Measurements from ENCODE around the gene WDR44.
"Not testable (repeated sequence)": the region's sequence is repeated elsewhere in the genome, so short reads cannot be mapped to it uniquely, and the experiment has no call there.

The WDR44 gene

DNA sequence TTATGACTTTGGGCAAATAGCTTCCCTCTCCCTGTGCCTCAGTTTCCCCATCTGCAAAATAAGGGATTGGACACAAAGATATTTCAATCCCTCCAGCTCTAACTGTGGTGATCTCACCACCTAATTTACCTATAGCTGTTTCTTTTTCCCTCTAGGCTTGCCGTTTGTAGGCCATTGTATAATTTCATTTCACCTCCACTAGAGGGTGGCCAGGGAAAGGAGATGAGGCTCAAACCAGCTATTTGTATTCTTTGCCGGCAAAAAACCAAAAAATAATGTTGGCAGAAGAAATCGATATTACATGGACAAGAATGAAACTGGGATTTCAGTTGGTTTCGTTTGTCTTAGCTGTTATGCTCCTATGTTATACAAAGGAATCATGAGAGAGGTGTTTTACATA is 113.6 kb downstream of the WDR44 start:
- peak; percentile 15 for DNase-seq (ENCODE audit: low read depth, low spot score)
- H3K4me3 ChIP-seq (ENCODE audit: low read length), result no peak overlapping the region

DNA sequence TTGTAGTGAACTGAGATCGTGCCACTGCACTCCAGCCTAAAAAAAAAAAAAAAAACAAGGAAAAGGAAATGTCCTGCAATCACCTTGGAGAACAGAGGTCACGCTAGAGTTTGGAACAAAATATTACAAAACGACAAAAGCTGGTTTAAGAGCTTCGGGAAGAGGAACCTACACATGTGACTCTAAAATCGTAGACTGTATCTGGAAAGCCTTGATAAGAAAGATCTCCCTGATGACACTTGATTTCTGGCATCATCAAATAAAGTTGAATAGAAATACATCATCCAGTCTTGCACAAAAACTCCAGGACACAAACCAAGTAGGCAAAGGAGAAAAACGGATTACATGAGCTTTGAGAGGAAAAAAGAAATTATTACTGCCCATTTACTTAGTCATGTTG is 118.6 kb downstream of the WDR44 start:
- no peak for DNase-seq (ENCODE audit: low read depth, low spot score)
- H3K4me3 ChIP-seq (ENCODE audit: low read length), result no peak overlapping the region

DNA sequence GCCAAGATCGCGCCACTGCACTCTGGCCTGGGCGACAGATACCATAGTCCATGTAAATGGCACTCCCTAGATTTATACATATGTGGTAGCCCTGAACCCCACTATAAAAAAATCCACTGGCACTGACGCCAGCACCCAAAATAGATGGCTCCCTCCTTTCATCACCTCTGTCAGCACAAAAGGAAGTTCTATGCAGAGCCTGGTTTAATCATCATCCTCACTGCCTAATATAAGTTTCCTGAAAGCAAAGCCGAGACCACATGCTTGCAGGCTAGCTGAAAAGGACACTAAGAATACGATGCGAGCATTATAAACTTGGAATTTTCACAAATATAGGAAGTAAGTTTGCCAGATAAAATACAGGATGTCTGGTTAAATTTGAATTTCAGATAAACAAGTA is 122.2 kb downstream of the WDR44 start:
- H3K4me3 ChIP-seq (ENCODE audit: low read length), result no peak overlapping the region
- no peak for DNase-seq (ENCODE audit: low read depth, low spot score)

DNA sequence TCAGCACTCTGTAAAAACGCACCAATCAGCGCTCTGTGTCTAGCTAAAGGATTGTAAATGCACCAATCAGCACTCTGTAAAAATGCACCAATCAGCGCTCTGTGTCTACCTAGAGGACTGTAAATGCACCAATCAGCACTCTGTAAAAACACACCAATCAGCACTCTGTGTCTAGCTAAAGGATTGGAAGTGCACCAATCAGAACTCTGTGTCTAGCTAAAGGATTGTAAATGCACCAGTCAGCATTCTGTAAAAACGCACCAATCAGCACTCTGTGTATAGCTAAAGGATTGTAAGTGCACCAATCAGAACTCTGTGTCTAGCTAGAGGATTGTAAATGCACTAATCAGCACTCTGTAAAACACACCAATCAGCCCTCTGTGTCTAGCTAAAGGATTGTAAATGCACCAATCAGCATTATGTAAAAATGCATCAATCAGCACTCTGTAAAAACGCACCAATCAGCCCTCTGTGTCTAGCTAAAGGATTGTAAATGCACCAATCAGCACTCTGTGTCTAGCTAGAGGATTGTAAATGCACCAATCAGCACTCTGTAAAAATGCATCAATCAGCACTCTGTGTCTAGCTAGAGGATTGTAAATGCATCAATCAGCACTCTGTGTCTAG is 124.9 kb downstream of the WDR44 start:
- not testable (repeated sequence) for DNase-seq (ENCODE audit: low read depth, low spot score); H3K4me3 ChIP-seq (ENCODE audit: low read length)

DNA sequence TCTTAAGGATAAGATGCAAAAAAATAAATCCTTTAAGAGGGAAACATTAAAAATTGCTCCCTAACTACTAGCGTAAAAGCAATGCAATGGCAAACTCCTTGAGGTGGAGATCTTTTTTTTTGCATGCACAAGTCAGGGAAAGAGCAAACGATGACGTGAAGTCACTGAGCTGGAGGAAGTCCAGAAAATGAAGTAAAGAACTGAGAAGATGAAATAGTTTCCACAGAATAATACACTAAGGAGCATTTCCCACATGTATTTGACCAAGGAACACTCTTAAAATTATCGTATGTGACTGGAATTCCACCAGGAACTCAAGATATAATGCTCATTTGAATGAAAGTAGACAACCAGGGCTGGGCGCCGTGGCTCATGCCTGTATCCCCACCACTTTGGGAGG is 128.7 kb downstream of the WDR44 start:
- no peak for DNase-seq (ENCODE audit: low read depth, low spot score)
- H3K4me3 ChIP-seq (ENCODE audit: low read length), result no peak overlapping the region

DNA sequence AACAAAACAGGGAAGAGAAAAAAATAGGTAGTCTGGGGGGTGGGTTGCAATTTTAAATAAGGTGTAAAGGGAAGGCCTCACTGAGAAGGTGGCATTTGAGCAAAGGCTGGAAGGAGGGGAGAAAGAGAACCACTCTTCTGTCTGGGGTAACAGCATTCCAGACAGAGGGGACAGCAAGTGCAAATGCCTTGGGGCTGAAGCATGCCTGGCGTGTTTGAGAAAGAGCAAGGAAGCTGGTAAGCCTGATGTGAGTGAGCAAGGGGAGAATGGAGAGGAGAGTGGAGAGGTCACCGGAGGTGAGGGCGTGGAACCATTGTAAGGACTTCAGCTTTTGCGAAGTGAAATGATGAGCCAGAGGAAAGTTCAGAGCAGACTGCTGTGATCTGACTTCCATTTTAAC is 130.0 kb downstream of the WDR44 start:
- no peak for DNase-seq (ENCODE audit: low read depth, low spot score)
- no peak overlapping the region for H3K4me3 ChIP-seq (ENCODE audit: low read length)

DNA sequence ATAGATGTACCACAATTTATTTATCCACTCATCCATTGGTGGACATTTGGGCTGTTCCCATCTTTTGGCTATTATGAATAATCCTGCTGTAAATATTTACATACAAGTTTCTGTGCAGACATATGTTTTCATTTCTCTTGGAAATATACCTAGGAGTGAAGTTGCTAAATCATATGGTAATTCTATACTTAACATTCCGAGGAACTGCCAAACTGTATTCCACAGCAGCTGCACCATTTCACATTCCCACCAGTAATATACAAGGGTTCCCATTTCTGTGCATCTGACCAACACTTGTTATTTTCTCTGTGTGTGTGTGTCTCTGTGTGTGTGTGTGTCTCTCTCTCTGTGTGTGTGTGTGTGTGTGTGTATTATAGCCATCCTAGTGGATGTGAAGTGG is 134.3 kb downstream of the WDR44 start:
- no peak overlapping the region for H3K4me3 ChIP-seq (ENCODE audit: low read length)
- no peak for DNase-seq (ENCODE audit: low read depth, low spot score)

DNA sequence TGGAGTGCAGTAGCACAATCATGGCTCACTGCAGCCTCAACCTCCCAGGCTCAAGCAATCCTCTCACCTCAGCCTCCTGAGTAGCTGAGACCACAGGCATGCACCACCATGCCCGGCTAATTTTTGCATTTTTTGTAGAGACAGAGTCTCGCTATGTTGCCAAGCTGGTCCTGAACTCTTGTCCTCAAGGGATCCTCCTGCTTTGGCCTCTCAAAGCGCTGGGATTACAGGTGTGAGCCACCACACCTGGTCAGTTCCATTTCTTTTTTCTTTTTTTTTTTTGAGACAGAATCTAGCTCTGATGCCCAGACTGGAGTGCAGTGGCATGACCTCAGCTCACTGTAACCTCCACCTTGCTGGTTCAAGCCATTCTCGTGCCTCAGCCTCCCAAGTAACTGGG is 136.5 kb downstream of the WDR44 start:
- not testable (repeated sequence) for DNase-seq (ENCODE audit: low read depth, low spot score); H3K4me3 ChIP-seq (ENCODE audit: low read length)

DNA sequence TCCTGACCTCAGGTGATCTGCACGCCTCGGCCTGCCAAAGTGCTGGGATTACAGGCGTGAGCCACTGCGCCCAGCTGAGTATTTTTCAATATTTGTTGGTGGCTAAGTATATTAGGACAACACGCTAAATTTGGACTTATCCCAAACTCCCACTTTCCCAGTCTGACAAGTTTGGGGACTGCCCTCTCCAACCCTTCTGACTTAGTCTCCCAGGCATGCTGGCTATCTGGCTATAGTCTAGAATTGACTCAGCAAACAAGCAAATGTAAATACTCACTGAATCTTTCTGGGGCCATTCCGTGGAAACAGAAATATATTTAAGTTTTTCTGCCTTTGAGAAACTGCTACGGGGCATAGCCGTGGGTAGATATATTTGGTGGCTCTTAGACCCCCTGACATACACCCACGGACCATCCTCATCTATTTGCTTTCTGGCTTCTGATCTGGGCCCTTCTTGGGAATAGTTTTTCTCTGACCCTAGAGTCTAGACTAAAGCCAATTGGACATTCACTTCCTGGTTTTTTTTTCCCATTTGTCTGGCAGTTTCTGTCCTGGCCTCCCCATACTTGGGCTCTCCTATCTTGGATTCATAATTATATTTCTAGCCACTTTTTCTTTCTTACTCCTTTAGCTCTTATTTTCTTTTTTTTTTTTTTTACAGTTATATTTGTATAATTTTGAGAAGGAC is 138.5 kb downstream of the WDR44 start:
- DNase-seq (ENCODE audit: low read depth, low spot score), result no peak
- H3K4me3 ChIP-seq (ENCODE audit: low read length), result no peak overlapping the region

DNA sequence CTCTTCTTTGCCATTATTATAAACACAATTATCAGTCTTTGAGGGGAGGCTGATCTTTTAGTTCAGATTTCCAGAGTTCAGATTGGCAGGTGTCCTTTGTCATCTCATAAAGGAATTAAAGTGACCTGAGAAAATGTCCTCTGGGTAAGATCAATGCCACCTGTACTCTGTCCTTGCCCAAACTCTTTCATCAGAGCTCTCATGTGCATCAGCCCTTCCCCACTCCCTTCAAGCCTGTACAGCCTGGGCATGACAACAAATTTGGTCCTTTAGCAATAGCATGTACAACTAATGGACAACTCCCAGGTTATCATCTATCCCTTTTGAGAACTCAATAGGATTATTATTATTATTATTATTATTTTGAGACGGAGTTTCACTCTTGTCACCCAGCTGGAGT is 140.8 kb downstream of the WDR44 start:
- not testable (repeated sequence) for DNase-seq (ENCODE audit: low read depth, low spot score); H3K4me3 ChIP-seq (ENCODE audit: low read length)

DNA sequence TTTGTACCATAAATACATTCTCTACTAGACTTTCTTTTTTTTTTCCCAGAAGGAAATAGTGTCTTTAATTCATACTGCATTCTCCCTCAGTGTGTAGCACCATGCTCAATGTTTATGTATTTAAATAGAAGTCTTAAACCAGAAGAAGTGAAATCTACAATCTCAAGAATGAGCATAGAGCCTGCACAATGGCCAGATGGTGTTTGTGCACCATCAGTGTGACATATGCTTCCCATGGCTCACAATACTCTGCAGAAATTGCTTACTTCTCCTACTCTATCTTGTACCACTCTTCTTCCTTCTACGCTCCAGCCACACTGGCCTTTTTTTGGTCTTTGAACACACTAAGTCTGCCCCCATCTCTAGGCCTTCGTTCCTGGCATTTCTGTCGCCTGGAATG is 147.1 kb downstream of the WDR44 start:
- H3K4me3 ChIP-seq (ENCODE audit: low read length), result no peak overlapping the region
- DNase-seq (ENCODE audit: low read depth, low spot score), result no peak

DNA sequence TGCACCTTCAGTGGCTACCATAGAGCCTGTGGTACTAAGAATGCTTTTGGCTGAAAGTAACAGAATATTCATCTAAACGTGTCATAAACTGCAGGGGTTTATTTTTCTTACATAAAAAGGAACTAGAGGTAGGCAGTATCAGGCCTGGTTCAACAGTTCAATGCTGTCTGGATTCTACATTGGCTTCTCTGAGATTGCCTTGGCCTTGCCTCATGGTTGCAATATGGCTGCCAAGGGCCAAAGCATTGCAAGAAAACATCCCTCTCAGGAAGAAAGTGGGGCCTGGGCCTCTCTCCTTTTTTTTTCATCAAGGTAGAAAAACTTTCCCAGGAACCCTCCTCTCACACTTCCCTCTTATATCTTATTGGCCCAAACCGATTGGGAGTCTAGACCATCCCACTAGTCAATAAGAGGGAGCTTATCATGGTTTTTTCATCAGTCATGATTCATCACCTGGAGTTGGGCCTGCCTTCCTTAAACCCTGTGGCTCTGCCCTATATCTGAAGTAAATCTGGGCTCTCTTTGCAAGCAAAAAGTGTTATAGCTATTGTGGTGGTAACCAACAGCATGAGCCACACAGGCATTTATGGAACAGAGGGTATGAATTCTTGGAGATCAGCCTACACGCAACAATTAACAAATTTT is 147.9 kb downstream of the WDR44 start:
- no peak for DNase-seq (ENCODE audit: low read depth, low spot score)
- H3K4me3 ChIP-seq (ENCODE audit: low read length), result no peak overlapping the region

DNA sequence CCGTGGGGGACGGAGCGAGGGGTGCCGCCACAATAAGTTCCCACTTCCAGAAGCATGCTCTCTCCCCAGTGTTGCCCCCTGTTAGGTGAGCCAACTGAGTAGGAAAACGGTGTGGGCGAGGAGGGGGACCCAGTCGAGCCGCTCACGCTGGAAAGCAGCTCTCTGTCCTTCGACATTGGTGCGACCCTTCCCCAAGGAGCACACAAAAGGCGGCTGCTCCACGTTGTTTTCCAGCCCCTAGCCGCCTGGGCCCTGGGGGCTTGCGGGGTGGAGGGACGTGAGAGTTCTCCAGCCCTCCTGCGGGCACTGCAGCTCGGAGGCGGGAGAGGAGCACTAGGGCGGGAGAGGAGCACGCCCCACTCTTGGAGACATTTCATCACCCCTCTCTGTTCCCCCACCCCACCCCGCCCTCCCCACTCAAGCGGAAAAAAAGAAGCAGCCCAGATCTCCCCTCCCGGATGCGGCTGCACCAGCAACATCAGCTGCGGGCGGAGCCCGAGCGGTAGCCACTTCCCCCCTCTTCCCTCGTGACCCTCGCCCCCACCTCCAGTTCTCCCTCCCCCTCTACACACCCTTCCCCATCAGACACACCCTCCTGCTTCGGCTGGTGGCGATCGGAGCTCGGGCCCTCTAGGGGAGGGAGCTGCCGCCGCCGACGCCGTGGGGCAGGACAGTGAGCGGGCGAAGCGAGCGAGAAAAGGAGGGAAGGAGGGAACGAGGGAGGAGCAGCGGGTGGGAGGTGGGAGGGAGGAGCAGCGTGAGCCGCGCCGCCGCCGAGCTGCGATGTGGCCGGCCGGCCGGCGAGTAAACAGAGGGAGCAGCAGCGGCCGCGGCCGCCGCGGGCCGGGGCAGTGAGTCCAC is 149.4 kb downstream of the WDR44 start, which contains the start of gene DOCK11:
Gene DOCK11 (plus strand): TSS at position 755 of the 861 bp plus-strand sequence. CDS start 157 bp downstream, outside the sequence.
- DNase-seq (ENCODE audit: low read depth, low spot score), result peak; percentile 83

DNA sequence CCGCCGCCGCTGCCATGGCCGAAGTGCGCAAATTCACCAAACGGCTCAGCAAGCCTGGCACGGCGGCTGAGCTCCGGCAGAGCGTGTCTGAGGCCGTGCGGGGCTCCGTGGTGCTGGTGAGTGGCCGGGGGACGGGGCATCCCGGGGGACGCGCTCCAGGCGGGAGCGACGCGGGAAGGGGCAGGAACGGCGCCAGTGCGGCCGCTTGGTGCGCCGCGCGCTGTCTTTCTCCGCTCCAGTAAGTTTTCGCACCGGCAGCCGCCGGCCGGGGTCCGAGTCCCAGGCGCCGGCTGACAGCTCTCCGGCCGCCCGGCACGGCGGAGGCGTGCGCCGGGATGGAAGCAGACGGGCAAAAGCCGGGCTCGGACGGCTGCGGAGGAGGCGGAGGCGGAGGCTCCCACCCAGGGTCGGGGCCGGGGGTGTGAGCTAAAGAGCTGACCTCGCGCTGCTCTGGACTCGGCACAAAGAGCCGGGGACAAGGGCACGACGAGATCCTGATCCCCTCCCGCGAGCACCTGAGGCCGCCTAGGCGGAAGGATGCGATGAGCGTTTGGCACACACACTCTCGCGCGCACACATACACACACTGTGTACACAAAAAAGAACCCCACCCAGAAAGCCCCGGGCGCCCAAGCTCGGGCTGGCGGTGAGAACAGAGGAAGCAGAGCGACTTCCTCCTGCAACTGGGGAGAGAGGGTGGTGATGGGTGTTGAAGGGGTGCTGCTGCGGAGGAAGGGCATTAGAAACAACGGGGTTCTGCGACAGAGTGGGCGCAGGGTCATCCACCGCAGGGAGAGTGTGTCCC is 150.3 kb downstream of the WDR44 start:
- DNase-seq (ENCODE audit: low read depth, low spot score), result peak; percentile 69
- peak overlapping the region; percentile 70 for H3K4me3 ChIP-seq (ENCODE audit: low read length)

More for the DNA sequence above, 149.4 kb downstream of the WDR44 start, which contains the start of gene DOCK11:
- peak within 1 kb of the TSS; percentile 70 for H3K4me3 ChIP-seq (ENCODE audit: low read length)

DNA sequence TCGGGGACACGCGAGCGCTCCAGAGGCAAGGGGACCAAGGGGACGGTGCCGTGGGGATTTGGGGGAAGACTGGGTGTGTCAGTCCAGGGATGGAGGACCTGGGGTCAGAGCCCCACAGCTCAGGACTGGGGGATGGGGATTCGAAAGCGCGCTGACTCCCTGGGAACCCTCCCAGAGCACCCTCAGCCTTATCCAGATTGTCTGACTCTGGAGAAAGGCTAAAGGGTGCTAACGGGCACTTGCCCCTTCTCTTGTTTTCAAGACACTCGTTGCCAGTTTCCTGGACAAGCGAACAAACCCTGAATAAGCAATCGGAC is 150.8 kb downstream of the WDR44 start:
- no peak for DNase-seq (ENCODE audit: low read depth, low spot score)
- peak overlapping the region; percentile 70 for H3K4me3 ChIP-seq (ENCODE audit: low read length)

DNA sequence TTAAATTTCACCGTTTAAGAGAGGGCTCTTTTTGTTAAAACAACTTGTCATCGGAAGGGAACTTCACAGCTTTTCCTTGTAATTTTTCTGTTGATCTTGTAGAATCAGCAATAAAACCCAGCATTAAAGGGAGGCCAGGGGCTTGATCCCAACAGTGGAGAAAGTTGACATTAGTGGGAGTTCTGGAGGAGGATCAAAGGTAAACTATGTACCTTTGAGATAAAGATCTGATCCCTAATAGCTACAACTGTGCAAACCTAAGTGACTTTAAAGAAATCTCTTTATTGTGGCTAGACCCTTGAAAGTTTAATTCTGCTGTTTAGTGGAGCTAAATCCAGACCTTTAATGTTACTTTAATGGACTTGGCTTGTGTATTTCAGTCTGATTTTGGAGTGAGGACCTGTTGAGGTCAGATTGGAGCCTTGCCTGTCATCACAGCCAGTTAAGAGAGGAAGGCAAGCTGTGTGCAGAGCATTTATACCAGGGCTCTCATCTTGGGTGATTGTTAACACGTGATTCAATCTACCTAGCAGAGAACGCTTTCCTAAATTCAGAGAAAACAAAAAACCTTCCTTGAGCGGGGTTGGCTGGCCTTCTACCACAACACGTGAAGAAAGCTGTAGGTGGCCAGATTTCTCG is 151.4 kb downstream of the WDR44 start:
- DNase-seq (ENCODE audit: low read depth, low spot score), result no peak
- H3K4me3 ChIP-seq (ENCODE audit: low read length), result peak overlapping the region; percentile 70

DNA sequence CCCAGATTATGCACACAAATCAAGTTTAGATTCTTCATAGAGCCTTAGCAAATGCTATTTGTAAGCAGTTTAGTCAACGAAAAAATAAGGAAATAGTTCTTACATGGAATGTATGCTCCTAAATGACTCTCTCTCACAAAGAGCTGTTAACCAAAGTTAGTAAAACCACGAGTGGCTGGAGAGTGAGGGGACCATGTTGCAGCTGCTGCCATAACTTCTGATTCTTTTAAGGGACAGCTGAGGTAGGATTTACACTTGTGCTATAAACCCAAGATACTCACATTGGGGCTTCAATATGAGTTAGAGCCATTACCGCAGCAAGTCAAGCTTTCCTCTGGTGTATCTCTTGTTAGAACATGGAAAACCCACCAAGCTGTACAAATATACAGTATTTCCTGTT is 152.4 kb downstream of the WDR44 start:
- no peak for DNase-seq (ENCODE audit: low read depth, low spot score)
- H3K4me3 ChIP-seq (ENCODE audit: low read length), result no peak overlapping the region

DNA sequence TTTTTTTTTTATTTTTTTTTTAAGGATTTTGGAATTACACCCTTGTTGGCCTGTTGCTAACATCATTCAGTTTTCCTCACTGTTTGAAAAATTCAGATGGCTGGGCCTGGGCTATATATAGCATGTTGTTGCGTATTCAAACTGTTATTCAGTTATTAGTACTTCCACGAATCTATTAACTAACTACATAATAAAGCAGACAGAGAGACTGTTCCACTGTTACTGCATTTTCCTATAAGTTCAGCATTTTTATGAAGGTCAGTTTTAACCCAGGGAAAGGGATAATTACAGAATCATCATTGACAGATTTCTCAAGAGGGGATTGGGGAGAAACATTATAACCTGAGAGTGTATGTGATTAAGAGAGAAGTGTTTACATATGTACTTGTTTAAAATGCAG is 152.8 kb downstream of the WDR44 start:
- DNase-seq (ENCODE audit: low read depth, low spot score), result no peak
- no peak overlapping the region for H3K4me3 ChIP-seq (ENCODE audit: low read length)

Data from Jurkat, Clone E6-1 (cell line).